Muscle layer of colon (tissue), 2 donors: Measurements from ENCODE around the gene C19orf67.
A peak's percentile ranks its signal among the peaks of the same experiment; 100 is the strongest.

Experiments
- H3K27ac ChIP-seq: one replicate; pipeline ENCODE4 v1.7.0; 2013; ENCODE audit warnings: low read depth, mild to moderate bottlenecking, low read length, moderate library complexity
- H3K27me3 ChIP-seq, 2 donors: one replicate each; pipeline ENCODE4 v1.7.0; 2013; ENCODE audit warnings: low read length in 2 of 2, mild to moderate bottlenecking in 2 of 2; ENCODE audit not compliant: insufficient read depth in 2 of 2, control insufficient read depth in 1 of 2
- H3K36me3 ChIP-seq: one replicate; pipeline ENCODE4 v1.7.0; 2013; ENCODE audit warnings: mild to moderate bottlenecking, low read length; ENCODE audit not compliant: insufficient read depth
- H3K4me1 ChIP-seq: one replicate; pipeline ENCODE4 v1.7.0; 2013; ENCODE audit warnings: mild to moderate bottlenecking, low read length; ENCODE audit not compliant: insufficient read depth
- H3K4me3 ChIP-seq, 2 donors: one replicate each; pipeline ENCODE4 v1.7.0; 2013; ENCODE audit warnings: low read length in 2 of 2, low read depth in 1 of 2, mild to moderate bottlenecking in 1 of 2, moderate library complexity in 1 of 2
- H3K9ac ChIP-seq: one replicate; pipeline ENCODE4 v1.7.0; 2013; ENCODE audit warnings: low read length
- H3K9me3 ChIP-seq: one replicate; pipeline ENCODE4 v1.7.0; 2013; ENCODE audit warnings: mild to moderate bottlenecking, low read length
- donor health status: abdominal sarcoma.
- donor health status: Adenocarcinoma of cecum.

C19orf67 gene

DNA sequence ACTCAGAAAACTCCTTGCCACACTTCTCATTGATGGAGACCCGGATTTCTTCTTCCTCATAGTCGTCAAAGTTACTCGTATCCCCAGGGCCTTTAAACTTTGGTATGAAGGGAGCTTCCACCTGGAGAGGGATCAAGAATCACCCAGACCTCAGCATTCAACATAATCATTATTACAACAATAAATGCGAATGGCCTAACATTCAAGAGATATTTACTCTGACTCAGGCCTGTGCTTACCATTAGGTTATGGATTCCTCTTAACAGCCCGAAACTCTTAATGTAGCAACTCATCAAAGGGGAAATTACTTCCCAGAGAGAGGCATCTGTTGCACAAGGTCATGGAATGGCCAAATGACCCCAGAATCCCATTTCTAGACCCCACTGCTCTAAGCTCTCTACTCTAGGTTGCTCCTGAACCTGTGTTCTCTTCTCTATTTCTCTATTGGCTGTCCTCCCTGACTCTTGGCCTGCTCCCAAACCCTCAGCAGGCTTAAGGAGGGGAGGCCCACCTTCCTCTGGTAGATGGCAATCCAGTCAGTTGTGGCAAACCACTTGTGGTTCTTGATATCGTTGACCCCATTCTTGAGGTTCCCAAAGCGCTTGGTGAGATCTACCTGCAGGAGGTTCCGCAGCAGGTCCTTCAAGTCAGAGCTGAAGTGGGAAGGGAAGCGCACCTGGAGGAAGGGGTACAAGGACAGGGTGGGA is 7.7 kb upstream of the C19orf67 start:
- Histone ChIP-seq H3K9ac (no peak overlapping the region), H3K27me3 (no peaks in the 10 kb centered on the region), H3K27ac (no peak overlapping the region), H3K4me3 (no peak overlapping the region), H3K9me3 (peaks cover 6% of the 10 kb centered on the region), H3K36me3 (peaks cover 29% of the 10 kb centered on the region), H3K4me1 (peaks cover 14% of the 10 kb centered on the region)

GRCh38 chr19:14091813-14092462 is 6.4 kb upstream of the C19orf67 start:
- peaks cover 14% of the 10 kb centered on the region for H3K4me1 ChIP-seq
- H3K27ac ChIP-seq, result peak overlapping the region; percentile 92
- H3K36me3 ChIP-seq, result peaks cover 21% of the 10 kb centered on the region
- H3K9me3 ChIP-seq, result peaks cover 6% of the 10 kb centered on the region
- H3K9ac ChIP-seq, result no peak overlapping the region
- H3K27me3 ChIP-seq, result no peaks in the 10 kb centered on the region
- peak overlapping the region; percentile 60 to 87 for H3K4me3 ChIP-seq

DNA sequence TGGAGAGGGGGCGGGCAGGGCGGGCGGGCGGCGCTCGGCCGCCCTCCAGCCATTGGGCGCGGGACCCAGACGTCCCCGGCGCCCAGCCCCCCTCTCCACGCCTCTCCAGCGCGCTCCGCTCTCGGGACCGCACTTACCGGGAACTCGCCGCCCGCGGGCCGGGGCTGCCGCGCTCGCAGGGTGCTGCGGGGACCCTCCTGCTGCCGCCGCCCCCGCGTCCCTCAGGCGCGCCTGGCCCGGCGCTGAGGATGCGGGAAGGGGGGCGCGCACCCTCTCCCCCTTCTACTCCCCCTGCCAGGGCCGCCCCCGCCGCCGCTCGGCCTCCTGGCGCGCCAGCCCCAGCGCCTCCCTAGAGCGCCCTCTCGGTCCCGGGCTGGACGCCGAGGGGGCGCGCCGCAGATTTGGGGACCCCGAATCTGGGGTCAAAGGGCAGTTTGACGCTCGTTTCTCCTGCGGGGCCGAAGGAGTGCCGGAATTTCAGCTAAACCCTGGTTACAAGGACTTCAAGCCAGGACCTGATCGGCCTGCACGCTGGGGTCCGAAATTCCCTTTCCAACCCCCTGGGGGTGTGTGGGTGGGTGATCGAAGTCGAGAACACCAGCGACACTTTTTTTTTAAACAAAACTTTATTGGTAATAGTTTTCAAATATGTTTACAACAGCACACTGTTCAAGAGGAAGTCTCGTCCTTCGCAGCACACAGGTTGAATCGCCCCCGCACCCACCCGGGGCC is 5.7 kb upstream of the C19orf67 start:
- no peak overlapping the region for H3K9ac ChIP-seq
- H3K27me3 ChIP-seq, result no peaks in the 10 kb centered on the region
- peaks cover 14% of the 10 kb centered on the region for H3K4me1 ChIP-seq
- H3K27ac ChIP-seq, result peak overlapping the region; percentile 92
- H3K36me3 ChIP-seq, result peaks cover 14% of the 10 kb centered on the region
- peaks cover 6% of the 10 kb centered on the region for H3K9me3 ChIP-seq
- peak overlapping the region; percentile 60 to 87 for H3K4me3 ChIP-seq

GRCh38 chr19:14090509-14091080 is 5.0 kb upstream of the C19orf67 start, which contains the start of gene SAMD1:
SAMD1 (minus strand) TSS chr19:14090751.
- H3K9ac ChIP-seq, result no peak within 1 kb of the TSS
- H3K36me3 ChIP-seq, result peaks cover 14% of the 10 kb centered on the region
- H3K27me3 ChIP-seq, result no peaks in the 10 kb centered on the region
- H3K4me1 ChIP-seq, result peaks cover 14% of the 10 kb centered on the region
- H3K9me3 ChIP-seq, result peaks cover 6% of the 10 kb centered on the region
- H3K27ac ChIP-seq, result peak within 1 kb of the TSS; percentile 92
- H3K4me3 ChIP-seq, result peak within 1 kb of the TSS; percentile 60 to 87

GRCh38 chr19:14089662-14090508 is 4.3 kb upstream of the C19orf67 start:
- H3K4me3 ChIP-seq, result peak overlapping the region; percentile 42 to 52
- peaks cover 14% of the 10 kb centered on the region for H3K4me1 ChIP-seq
- no peaks in the 10 kb centered on the region for H3K27me3 ChIP-seq
- H3K9me3 ChIP-seq, result peaks cover 6% of the 10 kb centered on the region
- peak overlapping the region; percentile 58 for H3K27ac ChIP-seq
- peaks cover 14% of the 10 kb centered on the region for H3K36me3 ChIP-seq
- H3K9ac ChIP-seq, result no peak overlapping the region

DNA sequence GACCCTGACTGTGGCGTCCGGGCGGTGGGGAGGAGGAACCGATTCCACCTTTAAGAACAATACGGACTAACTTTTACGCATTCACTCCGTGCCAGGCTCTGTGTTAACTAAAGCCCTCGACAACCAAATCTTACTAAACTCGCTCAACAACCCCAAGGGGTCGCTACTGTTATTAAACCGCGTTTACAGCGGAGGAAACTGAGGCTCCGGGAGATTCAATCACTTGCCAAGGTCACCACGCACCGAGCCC is 3.8 kb upstream of the C19orf67 start:
- peaks cover 14% of the 10 kb centered on the region for H3K36me3 ChIP-seq
- H3K4me1 ChIP-seq, result peaks cover 14% of the 10 kb centered on the region
- no peak overlapping the region for H3K9ac ChIP-seq
- H3K4me3 ChIP-seq, result peak overlapping the region; percentile 32 to 52
- no peak overlapping the region for H3K27ac ChIP-seq
- H3K9me3 ChIP-seq, result peaks cover 6% of the 10 kb centered on the region
- no peaks in the 10 kb centered on the region for H3K27me3 ChIP-seq

GRCh38 chr19:14088634-14089411 is 3.2 kb upstream of the C19orf67 start:
- H3K4me1 ChIP-seq, result peaks cover 14% of the 10 kb centered on the region
- H3K27me3 ChIP-seq, result no peaks in the 10 kb centered on the region
- no peak overlapping the region for H3K27ac ChIP-seq
- no peak overlapping the region for H3K9ac ChIP-seq
- peaks cover 6% of the 10 kb centered on the region for H3K9me3 ChIP-seq
- peaks cover 14% of the 10 kb centered on the region for H3K36me3 ChIP-seq
- peak overlapping the region; percentile 32 to 52 for H3K4me3 ChIP-seq

GRCh38 chr19:14086098-14086497 is 515 bp upstream of the C19orf67 start:
- H3K4me3 ChIP-seq, result no peak overlapping the region
- H3K9me3 ChIP-seq, result no peaks in the 10 kb centered on the region
- peaks cover 14% of the 10 kb centered on the region for H3K36me3 ChIP-seq
- H3K4me1 ChIP-seq, result peaks cover 15% of the 10 kb centered on the region
- no peak overlapping the region for H3K27ac ChIP-seq
- no peak overlapping the region for H3K9ac ChIP-seq
- H3K27me3 ChIP-seq, result no peaks in the 10 kb centered on the region

DNA sequence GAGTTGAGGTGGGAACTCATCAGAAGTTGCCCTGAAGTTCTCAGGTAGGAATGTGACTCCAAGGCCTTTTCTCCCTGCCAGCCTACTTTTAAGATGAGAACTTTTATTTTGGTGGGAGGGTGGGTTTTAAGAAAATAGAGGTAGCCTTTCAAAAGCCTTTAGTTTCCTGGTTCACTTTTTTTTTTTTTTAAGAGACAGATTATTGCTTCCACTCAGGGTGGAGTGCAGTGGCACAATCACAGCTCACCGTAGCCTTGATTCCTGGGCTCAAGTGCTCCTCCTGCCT is 3.0 kb downstream of the C19orf67 start:
- H3K4me1 ChIP-seq, result peaks cover 15% of the 10 kb centered on the region
- H3K27ac ChIP-seq, result no peak overlapping the region
- H3K36me3 ChIP-seq, result no peaks in the 10 kb centered on the region
- H3K9ac ChIP-seq, result peak overlapping the region; percentile 84
- no peaks in the 10 kb centered on the region for H3K9me3 ChIP-seq
- no peaks in the 10 kb centered on the region for H3K27me3 ChIP-seq
- no peak overlapping the region for H3K4me3 ChIP-seq

DNA sequence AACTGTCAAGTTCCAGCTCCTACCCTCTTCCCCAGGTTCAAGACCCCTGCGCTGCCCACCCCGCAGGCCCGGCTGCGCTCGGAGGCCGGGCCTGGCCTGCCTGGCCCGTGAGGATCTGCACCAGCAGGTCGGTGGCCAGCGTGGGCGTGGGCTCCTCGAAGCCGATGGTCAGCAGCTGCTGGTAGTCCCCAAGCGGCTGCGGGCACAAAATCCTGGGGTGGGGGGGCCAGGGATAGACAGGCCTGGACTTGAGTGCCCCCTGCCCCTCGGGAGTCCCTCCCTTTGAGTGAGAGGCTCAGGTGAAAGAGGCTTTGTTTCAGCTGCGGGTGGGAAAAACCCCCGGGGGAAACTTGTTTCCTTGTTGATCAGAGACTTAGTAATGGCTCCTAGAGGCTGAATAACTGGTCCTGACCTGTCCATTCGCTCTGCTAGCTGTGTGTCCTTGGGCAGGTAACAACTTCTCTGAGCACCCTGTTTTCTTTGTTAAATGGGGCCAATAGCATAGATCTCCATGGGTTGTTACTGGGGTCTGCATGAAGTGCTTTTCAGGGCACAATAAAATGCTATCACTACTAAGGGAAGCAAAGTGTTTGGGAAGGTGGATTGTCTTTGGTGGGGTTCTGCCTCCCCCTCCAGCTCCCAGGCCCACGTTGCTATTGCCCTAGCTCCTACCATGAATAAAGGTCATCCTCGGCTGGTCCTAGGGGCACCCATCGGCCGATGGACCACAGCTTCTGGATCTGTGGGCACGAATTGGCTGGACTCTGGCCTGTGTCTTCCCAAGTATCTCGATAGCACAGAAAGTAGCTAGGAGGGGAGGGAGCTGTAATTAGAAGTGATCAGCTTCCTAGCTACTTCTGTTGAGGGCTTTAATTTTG is 3.5 kb downstream of the C19orf67 start:
- peak overlapping the region; percentile 84 for H3K9ac ChIP-seq

More for the DNA sequence above, 3.5 kb downstream of the C19orf67 start:
- H3K36me3 ChIP-seq, result no peaks in the 10 kb centered on the region
- H3K4me3 ChIP-seq, result peak overlapping the region; percentile 71 to 91
- H3K27ac ChIP-seq, result peak overlapping the region; percentile 91
- H3K9me3 ChIP-seq, result no peaks in the 10 kb centered on the region
- H3K4me1 ChIP-seq, result peaks cover 15% of the 10 kb centered on the region
- H3K27me3 ChIP-seq, result no peaks in the 10 kb centered on the region
